NT2/D1 (cell line): ENCODE data around the gene ARL4D.
"Not testable (repeated sequence)": the region's sequence is repeated elsewhere in the genome, so short reads cannot be mapped to it uniquely, and the experiment has no call there.

Experiments used
- DNase-seq: peaks from one replicate; pipeline ENCODE4 v3.0.0-alpha.2; 2011; ENCODE audit warnings: low read depth, low spot score
- H3K27me3 ChIP-seq: 2 replicates; pipeline ENCODE4 v1.6.0; 2011; ENCODE audit warnings: mild to moderate bottlenecking; ENCODE audit not compliant: insufficient read length, insufficient read depth
- H3K36me3 ChIP-seq: 2 replicates; pipeline ENCODE4 v1.6.1; 2011; ENCODE audit warnings: mild to moderate bottlenecking, low read length, mixed read lengths; ENCODE audit not compliant: insufficient read depth, insufficient read length
- H3K4me1 ChIP-seq: 2 replicates; pipeline ENCODE4 v1.5.1; 2011; ENCODE audit not compliant: insufficient read depth, insufficient read length
- H3K4me3 ChIP-seq: 2 replicates; pipeline ENCODE4 v1.5.1; 2011; ENCODE audit warnings: low read depth; ENCODE audit not compliant: insufficient read length
- H3K9ac ChIP-seq: 2 replicates; pipeline ENCODE4 v1.6.0; 2011; ENCODE audit warnings: low read depth; ENCODE audit not compliant: insufficient read length
- H3K9me3 ChIP-seq: 2 replicates; pipeline ENCODE4 v1.5.1; 2011; ENCODE audit warnings: mild to moderate bottlenecking, low read length; ENCODE audit not compliant: insufficient read depth
- SUZ12 ChIP-seq: IDR thresholded peaks from 2 replicates; pipeline ENCODE4 v1.6.1; 2011; ENCODE audit not compliant: insufficient read length, insufficient read depth; ENCODE audit errors: extremely low read depth
- YY1 ChIP-seq: IDR thresholded peaks from 2 replicates; pipeline ENCODE4 v1.6.1; 2011; ENCODE audit not compliant: insufficient read length, insufficient read depth
- ZNF274 ChIP-seq: IDR thresholded peaks from 2 replicates; pipeline ENCODE4 v1.6.1; 2011; ENCODE audit warnings: mild to moderate bottlenecking, low read depth, low read length

ARL4D gene

GRCh38 chr17:43366891-43367736 is 31.7 kb upstream of the ARL4D start:
- Histone ChIP-seq H3K9me3 (no peaks in the 10 kb centered on the region), H3K9ac (peak overlapping the region; percentile 62), H3K4me1 (peaks cover 5% of the 10 kb centered on the region), H3K36me3 (no peaks in the 10 kb centered on the region), H3K27me3 (no peaks in the 10 kb centered on the region), H3K4me3 (no peak overlapping the region)
- no peak for TF ChIP-seq ZNF274
- no peak for TF ChIP-seq SUZ12
- TF ChIP-seq YY1, result no peak
- no peak for DNase-seq

- TF ChIP-seq YY1 (no peak), SUZ12 (no peak), ZNF274 (no peak)
- Histone ChIP-seq H3K36me3 (no peaks in the 10 kb centered on the region), H3K27me3 (no peaks in the 10 kb centered on the region), H3K9ac (peak overlapping the region; percentile 95), H3K9me3 (no peaks in the 10 kb centered on the region), H3K4me1 (peaks cover 9% of the 10 kb centered on the region), H3K4me3 (peak overlapping the region; percentile 49)
- no peak for DNase-seq
Observed at GRCh38 chr17:43367737-43368242, 31.0 kb upstream of the ARL4D start.

- H3K36me3 ChIP-seq, result no peaks in the 10 kb centered on the region
- H3K4me3 ChIP-seq, result peak overlapping the region; percentile 49
- no peak for TF ChIP-seq SUZ12
- TF ChIP-seq ZNF274, result no peak
- no peak for TF ChIP-seq YY1
- no peak for DNase-seq
- H3K9me3 ChIP-seq, result no peaks in the 10 kb centered on the region
- no peaks in the 10 kb centered on the region for H3K27me3 ChIP-seq
- H3K9ac ChIP-seq, result peak overlapping the region; percentile 95
- peaks cover 9% of the 10 kb centered on the region for H3K4me1 ChIP-seq
Observed at GRCh38 chr17:43368740-43369506, 29.9 kb upstream of the ARL4D start.

- Histone ChIP-seq H3K9me3 (no peaks in the 10 kb centered on the region), H3K27me3 (no peaks in the 10 kb centered on the region), H3K9ac (peak overlapping the region; percentile 95), H3K4me3 (no peak overlapping the region), H3K4me1 (peaks cover 9% of the 10 kb centered on the region), H3K36me3 (no peaks in the 10 kb centered on the region)
- TF ChIP-seq YY1 (no peak), SUZ12 (no peak), ZNF274 (no peak)
- no peak for DNase-seq
Observed at GRCh38 chr17:43369986-43370385, 28.8 kb upstream of the ARL4D start.

- no peak overlapping the region for H3K4me3 ChIP-seq
Observed at GRCh38 chr17:43371227-43371821, 27.5 kb upstream of the ARL4D start.

GRCh38 chr17:43372273-43372911 is 26.4 kb upstream of the ARL4D start:
- H3K4me3 ChIP-seq, result no peak overlapping the region
- H3K36me3 ChIP-seq, result no peaks in the 10 kb centered on the region
- peaks cover 12% of the 10 kb centered on the region for H3K4me1 ChIP-seq
- TF ChIP-seq ZNF274 (no peak), YY1 (no peak), SUZ12 (no peak)
- H3K27me3 ChIP-seq, result no peaks in the 10 kb centered on the region
- no peaks in the 10 kb centered on the region for H3K9me3 ChIP-seq
- DNase-seq, result no peak
- H3K9ac ChIP-seq, result no peak overlapping the region

More at GRCh38 chr17:43371227-43371821, 27.5 kb upstream of the ARL4D start:
- Histone ChIP-seq H3K4me1 (peaks cover 9% of the 10 kb centered on the region), H3K9me3 (no peaks in the 10 kb centered on the region), H3K27me3 (no peaks in the 10 kb centered on the region), H3K9ac (peak overlapping the region; percentile 12), H3K36me3 (no peaks in the 10 kb centered on the region)
- TF ChIP-seq ZNF274 (no peak), YY1 (no peak), SUZ12 (no peak)
- DNase-seq, result no peak

- Histone ChIP-seq H3K36me3 (no peaks in the 10 kb centered on the region), H3K9me3 (no peaks in the 10 kb centered on the region), H3K27me3 (no peaks in the 10 kb centered on the region), H3K9ac (no peak overlapping the region), H3K4me1 (peaks cover 14% of the 10 kb centered on the region), H3K4me3 (no peak overlapping the region)
- TF ChIP-seq ZNF274 (no peak), YY1 (no peak)
- DNase-seq, result no peak
Observed at GRCh38 chr17:43373356-43373755, 25.4 kb upstream of the ARL4D start.

- H3K4me1 ChIP-seq, H3K36me3 ChIP-seq, H3K9ac ChIP-seq, H3K4me3 ChIP-seq, DNase-seq, H3K27me3 ChIP-seq: not testable (repeated sequence)
- H3K9me3 ChIP-seq, result peaks cover 25% of the 10 kb centered on the region
Observed at GRCh38 chr17:43375915-43376314, 22.9 kb upstream of the ARL4D start.
